Retinal pigment epithelial cell (primary cell): Measurements from ENCODE around the gene RREB1.

Experiments used
- DNase-seq: peaks from one replicate; pipeline ENCODE4 v3.0.0-alpha.2; 2010; ENCODE audit warnings: low read depth
- H3K4me3 ChIP-seq: 2 replicates; pipeline ENCODE4 v1.5.1; 2011; ENCODE audit warnings: mild to moderate bottlenecking, low read length, control low read depth, moderate library complexity
- CTCF ChIP-seq: conservative IDR thresholded peaks from 2 replicates; pipeline ENCODE4 v1.5.1; 2011; ENCODE audit warnings: low read depth, low read length, control low read depth, inconsistent platforms

Gene RREB1

DNA sequence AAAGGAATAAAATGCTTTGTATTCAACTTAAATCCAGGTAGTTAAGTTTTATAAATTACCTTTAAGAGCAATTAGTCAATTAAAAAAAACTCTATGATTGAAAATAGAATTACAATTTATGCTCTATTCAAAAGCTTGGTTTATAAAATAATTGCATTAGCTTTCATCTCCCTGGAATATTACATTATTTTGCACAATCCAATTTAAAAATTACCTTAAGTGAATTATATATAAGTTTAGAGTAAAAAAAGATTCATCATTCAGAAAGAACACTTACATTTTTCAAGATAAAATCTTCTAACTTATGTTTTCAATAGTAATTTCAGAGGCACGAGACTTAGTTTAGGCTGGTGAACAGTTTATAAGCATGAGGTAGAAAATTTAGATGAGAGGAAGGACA is 190.4 kb downstream of the RREB1 start:
- TF ChIP-seq CTCF, result no peak
- no peak for DNase-seq
- H3K4me3 ChIP-seq, result no peak overlapping the region

GRCh38 chr6:7300926-7301325 is 193.2 kb downstream of the RREB1 start:
- no peak overlapping the region for H3K4me3 ChIP-seq
- TF ChIP-seq CTCF, result no peak
- no peak for DNase-seq
